Activated T-cell treated with anti-CD3 and anti-CD28 coated beads for 4 hours (primary cell): Measurements from ENCODE around the gene IL1R1.
"Not testable (repeated sequence)": the region's sequence is repeated elsewhere in the genome, so short reads cannot be mapped to it uniquely, and the experiment has no call there.

Experiments used
- DNase-seq: peaks from one replicate; pipeline ENCODE4 v3.0.0-alpha.2; 2020

The IL1R1 gene

DNA sequence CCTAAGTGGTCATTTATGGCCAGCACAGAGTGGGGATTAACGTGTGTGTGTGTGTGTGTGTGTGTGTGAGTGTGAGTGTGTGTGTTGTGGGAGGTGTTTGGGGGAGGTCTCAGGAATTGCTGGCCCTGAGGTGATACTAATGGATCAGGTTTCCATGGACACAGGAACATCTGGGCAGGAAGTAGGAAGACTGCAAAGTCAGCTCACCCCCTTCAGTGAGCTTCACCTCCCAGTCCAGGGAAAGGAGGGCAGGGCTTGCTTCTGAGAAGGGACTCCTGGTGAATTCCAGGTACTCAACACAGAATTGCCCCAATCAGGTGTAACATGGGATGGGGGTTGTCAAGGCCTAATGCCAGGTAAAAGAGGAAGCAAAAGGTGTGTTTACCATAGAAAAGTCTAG, 30.3 kb upstream of the IL1R1 start:
- no peak for DNase-seq

DNA sequence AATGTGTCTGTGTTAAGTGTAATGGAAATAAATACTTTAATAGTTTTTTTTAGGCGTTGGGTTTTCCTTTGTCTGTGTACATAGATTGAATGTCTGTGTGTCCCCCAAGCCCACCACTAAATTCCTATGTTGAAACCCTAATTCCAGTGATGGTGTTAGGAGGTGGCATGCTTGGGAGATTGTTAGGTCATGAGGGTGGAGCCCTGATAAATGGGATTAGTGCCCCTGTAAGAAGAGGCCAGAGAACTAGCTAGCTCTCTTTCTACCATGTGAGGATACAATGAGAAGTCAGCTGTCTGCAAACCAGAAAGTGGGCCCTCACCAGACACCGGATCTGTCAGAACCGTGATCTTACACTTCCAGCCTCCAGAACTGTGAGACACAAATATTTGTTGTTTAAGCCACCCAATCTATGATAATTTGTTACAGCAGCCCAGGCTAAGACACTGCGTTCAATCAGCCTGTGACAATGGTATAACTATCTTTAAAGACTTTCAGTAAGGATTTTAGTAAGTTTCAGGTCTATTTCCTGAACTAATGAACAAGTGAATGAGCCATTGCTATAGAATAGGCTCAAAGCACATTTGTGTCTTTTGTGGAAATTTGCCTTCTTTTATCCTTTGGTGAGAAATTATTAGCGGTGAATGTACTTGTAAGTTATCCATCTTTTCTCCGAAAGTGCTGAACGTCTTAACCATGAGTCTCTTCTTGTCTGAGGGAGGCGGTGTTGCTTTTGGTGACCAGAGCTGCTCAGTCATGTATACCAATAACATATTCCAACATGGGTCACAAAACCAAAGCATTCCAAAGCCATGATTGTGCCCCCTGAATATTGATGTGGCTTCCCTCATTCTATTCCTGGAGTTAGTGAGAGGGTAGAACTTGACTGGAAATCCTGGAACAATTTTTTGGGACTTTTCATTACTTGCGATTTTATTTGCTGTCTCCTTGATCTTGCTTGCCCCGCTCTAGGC, 29.6 kb upstream of the IL1R1 start:
- no peak for DNase-seq

DNA sequence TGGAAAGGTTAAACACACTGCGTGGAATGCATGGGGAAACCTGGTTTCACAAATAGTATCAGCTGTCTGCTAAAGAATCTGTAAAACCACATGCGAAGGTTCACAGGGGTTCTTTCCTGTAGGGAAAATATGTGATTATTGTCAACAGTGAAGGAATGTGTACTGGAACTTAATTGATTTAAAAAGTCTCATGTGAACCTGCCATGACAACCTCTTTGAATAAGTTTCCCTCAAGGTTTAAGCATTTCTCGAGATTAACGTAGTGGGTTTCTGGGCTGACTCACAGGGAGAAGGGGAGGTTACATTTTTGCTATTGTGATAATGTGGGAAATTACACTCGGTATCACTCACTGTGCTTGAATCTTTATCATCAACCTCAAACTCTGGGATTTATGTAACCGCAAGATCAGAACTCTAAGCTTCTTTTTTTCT, 28.2 kb upstream of the IL1R1 start:
- DNase-seq: no peak

DNA sequence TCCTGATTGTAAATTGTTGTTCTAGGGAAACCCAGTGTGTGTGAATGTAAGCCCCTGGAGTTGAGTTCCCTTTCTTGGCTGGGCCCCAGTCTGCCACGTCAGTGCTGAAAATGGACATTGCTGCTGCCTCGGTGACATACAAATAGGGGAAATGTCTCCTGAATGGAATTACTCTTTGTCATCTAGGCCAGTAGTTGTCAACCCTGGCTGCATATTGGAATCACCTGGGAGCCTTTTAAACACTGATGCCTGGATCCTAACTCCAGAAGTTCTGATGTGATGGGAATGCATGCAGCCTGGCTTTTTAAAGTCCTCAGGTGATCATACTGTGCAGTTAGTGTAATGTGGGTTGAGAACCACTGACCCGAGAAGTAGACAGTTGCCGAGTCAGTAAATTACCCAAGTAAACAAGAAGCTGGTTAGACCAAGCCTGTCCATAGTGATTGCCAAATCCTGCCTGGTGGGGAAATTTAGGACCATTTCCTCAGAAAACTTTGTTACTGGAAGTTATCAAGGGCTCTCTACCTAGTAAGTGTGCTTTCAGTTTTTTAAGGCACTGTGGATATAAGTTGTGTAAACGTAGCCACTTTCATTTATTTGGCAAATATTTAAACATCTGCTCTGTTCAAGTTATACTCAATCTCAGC, 27.6 kb upstream of the IL1R1 start:
- DNase-seq: no peak

DNA sequence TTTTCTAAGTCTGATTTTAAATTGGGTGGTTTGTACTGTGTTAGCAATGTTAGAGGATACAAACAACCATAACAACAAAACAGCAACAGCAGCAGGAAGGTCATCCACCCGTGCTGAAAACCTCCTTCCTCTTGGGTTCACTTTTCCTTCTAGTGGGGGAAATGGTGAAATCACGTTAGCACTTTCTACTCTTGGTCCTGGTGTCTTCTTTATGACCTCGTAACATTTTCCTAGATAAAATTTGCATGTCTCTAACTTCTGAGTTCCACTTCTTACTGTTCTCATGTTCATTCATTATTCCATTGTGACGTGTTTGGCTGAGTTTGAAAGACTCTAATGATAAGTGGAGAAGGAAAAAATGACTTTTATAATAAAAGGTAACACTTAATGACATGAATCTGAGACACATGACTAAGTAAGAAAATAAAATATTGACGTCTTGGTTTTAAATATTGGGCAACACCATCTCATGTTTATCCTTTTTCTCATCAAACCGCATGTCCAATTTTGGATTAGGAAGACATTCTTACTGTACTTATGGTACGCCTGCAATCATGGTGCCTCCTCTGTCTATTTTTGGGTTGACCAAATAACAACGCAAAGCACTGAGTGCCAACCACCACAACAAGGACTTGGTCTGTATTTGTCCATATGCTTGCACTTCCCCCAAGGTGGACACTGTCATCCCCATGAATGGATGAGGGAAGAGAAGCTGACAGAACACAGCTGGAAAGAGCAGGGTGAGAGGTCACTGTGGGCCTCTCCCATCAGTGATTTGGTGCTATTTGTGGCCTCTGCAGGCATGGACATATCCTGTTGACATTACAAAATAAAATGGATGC, 25.7 kb upstream of the IL1R1 start:
- DNase-seq: no peak

DNA sequence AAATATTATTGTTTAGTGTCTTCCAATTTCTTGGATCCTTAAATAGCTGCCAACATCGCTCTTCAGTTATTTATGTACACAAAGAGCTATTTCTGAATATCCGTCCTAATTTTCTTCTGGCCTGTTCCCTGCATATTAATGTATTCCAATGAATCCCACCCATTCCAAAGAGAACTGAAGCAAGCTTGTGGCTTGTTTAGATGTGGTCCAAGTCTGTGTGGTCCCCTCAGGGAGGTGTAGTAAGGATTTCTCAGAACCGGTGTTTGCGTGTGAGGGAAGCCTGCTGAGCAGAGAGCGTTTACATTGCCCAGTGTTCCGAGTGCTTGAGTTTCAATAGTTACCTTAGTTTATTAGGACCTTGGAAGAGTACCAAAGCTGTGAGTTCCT, 25.1 kb upstream of the IL1R1 start:
- DNase-seq: no peak

DNA sequence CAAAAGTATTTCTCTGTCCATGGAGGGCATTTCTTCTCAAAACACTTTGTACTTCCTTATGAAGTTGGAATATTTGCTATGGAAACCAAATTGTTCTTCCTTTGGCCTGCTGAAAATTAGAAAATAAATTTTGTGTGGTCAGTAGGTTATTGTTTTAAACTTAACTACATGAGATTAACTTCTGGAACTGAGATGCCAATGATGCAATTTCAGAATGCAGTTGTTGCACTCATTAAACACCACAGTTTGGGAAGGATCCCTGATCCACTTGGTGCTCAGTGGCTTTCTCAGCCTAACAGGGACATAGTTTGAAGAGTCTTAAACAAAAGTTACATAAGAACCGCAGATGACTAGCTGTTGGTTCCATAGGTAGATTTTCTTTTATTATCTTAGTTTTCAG, 23.3 kb upstream of the IL1R1 start:
- no peak for DNase-seq

DNA sequence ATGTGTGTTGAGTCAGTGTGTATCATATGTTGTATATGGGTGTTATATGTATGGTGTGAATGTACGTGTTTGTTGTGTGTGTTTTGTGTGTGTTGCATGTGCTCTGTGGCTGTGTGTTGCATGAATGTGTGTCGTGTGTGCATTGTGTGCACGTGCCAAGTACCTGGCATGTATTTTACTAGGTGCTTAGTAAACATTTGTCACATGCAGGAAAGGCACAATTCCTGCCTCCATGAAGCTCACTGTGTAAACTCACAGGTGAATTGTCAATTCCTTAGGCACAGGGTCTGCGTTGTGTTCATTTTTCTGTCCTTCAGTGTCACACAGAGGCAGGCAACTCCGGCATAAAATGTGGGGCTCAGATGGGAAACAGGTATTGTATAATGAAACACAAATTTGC, 22.3 kb upstream of the IL1R1 start:
- no peak for DNase-seq

DNA sequence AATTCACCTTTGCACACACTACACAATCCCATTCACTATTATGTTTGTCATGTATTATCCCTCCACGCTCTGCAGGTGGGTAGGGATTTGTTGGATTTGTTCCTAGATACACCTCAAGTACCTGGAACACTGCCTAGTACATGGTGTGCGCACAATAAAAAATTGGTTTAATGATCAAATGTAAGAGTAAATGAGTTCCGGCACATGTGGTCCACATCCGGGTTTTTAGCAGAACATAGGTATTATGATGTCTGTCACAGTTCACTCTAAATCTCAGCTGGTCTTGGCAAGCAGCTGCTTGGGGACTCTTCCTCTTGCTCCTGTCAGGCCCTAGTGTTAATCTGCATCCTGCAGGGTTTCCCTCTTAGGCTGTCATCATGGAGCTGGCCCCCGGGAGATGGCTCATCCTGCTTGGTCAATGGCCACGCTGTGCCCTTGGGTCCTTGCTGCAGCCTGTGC, 21.8 kb upstream of the IL1R1 start:
- no peak for DNase-seq

DNA sequence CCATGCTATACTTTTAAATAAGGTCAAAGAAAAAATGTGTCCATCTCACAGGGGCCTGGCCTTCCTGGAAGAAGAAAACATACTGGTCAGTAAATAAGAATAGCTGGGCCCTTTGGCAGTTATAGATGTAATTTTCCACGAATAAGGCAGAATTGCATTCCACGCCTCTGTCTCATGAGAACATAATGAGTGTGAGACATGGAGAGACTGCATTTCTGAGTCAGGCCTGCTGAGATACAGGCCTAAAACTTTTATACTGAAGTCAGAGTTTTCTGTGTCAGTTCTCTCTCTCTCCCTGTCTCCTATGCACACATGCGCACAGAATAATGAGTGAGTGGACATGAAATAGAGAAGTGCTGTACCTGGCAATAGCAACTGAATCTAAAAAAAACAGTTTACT, 20.4 kb upstream of the IL1R1 start:
- DNase-seq: no peak

DNA sequence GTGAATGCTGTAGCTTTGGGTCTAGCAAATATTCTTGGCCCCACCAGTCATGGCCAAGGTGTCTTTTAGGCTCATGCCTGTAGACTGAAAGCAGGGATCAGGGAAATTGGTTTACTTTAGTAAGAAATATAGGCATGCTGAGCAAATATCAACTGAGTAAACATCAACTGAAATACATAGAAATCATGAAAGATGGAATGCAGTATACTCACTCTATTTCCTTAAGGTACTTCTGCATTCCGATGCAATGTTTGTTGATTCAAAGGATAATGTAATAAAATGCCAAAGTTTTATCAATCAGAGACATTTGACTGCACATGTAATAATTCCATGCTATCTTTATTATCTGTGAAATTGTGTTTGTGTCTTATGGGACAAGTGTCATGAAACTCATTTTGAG, 19.6 kb upstream of the IL1R1 start:
- no peak for DNase-seq

DNA sequence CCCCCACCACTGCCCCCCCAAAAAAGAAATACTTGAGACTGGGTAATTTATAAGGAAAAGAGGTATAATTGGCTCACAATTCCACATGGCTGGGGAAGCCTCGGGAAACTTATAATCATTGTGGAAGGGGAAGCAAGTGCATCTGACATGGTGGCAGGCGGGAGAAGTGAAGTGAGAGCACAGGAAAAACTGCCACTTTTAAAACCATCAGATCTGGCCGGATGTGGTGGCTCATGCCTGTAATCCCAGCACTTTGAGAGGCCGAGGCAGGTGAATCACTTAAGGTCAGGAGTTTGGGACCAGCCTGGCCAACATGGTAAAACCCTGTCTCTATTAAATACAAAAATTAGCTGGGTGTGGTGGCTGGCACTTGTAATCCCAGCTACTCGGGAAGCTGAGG, 18.1 kb upstream of the IL1R1 start:
- not testable (repeated sequence) for DNase-seq

DNA sequence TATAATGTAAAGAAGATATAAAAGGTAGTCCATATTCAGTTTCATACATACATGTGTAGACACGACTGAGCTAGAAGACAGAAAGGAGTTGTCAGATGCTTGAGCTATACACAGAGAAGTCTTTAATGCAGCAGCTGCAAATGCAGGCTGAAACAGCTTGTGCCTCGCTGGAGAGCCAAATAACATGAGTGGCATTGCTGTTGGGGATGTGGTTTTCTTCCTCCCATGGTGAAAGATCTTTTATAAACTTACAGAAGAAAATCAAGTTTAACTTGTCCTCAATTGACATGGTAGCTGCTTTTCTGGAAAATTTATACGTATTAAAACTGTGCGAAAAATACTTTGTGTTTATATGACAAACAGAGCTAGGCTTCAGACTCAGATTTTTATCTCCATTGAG, 16.4 kb upstream of the IL1R1 start:
- DNase-seq: no peak

DNA sequence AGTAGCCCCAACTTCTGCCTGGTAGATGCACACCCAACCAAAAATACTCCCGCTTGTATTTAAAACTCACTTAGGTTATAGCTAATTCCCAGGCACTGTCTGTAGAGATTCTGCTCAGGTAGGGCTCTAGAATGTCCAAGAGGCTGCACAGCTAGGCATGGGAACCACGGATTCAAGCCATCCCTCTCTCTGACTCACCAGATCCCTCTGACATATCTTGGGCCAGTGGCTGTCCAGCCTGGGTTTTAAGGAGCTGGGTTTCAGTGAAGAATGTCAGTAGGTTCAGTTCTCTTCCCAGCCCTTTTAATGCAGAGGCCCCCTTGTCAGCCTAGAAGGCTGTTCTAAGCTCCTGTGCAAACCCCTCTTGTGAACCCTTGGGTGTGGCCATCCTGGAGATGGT, 15.9 kb upstream of the IL1R1 start:
- DNase-seq: no peak

DNA sequence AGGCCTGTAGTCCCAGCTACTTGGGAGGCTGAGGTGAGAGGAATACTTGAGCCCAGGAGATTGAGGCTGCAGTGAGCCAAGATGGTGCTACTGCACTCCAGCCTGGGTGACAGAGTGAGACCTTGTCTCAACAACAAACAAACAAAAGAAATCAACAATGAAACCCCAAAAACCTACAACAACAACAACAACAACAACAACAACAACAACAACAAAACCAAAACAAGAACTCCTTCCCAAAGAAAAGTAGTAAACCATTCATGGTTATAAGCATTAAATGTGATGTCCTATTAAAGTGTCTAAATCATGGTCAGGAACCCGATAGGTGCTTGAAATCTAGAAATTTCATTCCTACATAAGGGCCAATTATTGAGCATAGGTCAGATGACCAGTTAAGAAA, 13.5 kb upstream of the IL1R1 start:
- no peak for DNase-seq

DNA sequence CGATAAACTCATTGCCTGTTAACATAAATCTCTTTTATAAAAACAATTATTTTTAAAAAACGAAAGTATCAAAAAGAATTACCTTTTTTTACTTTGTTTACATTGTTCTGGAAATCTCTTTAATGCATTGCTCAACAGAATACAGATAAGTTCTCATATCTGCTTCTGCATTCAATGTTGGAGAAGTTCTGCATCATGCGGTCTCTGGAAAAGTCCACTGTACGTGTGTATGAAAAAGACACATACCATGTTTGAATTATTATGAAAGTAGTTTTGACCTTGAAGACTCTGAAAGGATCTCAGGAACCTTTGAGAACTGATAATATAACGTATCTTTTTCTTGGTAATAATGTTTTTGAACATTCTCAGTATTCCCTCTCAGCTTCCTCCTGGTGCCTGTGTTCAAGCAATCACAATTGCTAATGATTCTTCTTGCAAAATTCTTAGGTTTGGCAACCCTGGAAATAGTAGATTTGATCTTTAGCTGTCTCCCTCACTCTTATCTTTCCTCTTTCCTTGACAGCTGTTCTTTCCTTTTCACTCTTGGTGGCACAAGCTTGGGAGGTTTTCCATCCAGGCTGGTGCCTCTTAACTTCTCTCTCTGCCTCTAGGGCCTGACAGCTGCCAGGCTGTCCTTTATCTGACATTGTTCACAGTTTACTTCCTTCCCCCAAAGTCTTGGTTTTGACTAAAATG, 12.4 kb upstream of the IL1R1 start:
- DNase-seq: no peak

DNA sequence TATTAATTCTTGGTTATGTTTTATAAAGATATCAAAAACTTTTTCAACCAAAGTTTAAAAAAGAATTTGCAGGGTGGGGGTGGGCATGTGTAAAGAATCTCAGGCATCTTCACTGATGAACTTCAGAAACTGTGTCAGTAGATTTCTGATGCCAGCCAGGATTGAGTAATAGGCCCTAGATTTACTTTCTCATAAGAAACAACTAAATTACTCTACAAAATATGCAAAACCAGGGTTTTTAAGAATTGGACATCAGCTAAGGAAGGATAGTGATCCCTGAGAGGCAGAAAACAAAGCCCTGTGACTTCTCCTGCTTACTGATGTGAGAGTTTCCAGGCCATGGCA, 11.9 kb upstream of the IL1R1 start:
- DNase-seq: no peak

DNA sequence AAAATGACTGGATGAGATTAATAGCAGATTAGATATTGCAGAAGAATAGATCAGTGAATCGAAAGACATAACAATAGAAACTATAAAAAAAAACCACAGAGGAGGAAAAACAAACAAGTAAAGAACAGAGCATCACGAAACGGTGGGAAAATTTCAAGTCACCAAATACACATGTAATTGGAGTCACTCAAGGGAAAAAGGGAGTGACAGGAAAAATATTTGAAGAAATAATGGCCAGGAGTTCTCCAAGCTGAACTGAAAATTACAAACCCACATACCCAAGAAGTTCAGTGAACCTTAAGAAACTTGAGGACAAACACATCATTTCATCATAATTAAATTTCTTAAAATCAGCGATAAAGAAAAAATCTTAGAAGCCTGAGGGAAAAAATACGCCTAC, 11.0 kb upstream of the IL1R1 start:
- DNase-seq: no peak

DNA sequence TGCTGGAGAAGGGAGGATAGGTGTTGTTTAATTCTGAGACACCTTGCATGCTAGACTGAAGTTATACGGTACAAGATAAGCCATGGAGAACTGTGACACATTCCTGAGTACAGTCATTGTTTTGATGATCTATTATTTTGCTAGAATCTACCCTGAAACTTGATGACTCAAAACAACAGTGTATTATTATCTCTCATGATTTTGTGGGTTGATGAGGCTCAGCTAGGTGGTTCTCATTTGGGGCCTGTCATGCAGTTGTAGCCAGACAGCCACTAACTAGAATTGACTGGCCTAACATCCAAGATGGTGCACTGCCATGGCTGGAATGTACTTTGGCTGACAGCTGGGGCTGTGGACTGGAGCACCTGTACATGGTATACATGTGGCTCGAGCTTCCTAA, 5.4 kb upstream of the IL1R1 start:
- no peak for DNase-seq

DNA sequence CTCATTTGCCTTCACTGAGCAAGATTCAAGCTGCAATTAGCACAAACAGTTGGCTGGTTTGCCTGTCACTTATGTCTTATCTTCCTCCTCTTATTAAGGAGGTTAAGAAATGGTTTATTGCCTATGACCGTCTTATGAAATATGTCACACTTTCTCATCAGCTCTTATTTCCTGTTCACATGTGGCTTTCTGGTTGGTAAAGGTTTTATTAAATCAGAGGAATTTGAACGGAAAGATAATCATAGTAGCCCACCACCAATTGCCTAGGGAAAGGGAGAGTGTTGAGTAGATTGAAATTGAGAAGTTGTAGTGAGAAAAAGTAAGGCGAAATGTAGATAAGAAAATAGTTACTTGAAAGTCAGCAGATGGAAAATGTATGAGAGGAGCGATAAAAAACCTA, 4.2 kb upstream of the IL1R1 start:
- DNase-seq: no peak

DNA sequence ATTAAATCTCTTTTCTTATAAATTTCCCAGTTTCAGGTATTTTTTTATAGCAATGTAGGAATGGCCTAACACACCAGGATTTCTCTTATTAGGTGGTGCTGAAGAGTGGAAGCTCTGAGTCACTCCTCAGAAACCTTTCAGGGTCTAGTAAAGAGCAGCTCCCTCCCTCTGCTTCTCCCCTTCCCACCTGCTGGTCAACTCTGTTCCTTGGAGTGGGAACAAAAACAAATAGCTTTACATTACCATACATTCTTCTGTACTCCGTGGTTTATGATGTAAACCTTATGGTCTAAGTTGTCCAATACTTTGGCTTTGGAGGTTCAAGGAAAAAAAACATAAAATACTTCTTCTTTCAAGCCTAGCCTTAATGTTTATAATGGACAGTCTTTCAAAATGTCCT, 2.7 kb upstream of the IL1R1 start:
- DNase-seq: no peak

DNA sequence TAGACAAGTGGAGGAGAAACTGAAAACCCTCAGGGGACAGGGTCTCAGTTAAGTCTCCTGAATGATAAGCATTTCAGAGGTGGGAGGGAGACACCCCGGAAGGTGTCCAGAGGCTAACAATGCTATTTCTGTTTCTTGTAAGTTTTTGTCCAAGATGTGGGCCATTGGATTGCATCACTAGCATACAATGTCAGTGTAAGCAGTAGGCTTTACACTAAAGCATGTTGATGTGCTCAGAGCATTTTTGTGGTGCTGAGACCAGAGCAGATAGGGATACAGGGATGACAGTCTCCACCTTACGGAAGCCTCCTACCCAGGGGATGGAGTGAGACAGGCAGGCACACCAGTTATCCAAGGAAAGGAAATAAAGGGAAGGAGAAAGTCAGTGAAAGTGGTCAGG, 2.2 kb upstream of the IL1R1 start:
- DNase-seq: no peak
